Effector memory CD4-positive, alpha-beta T cell (primary cell): ENCODE data around the gene CFAP99.
"Not testable (repeated sequence)": the region's sequence is repeated elsewhere in the genome, so short reads cannot be mapped to it uniquely, and the experiment has no call there.

Experiments
- DNase-seq, 3 donors: peaks; one replicate each; pipeline ENCODE4 v3.0.0-alpha.2; 2020
- H3K27ac ChIP-seq: 2 replicates; pipeline ENCODE4 v1.7.0; 2013; ENCODE audit warnings: mild to moderate bottlenecking, low read length, moderate library complexity; ENCODE audit not compliant: insufficient read depth, poor library complexity, severe bottlenecking
- H3K27me3 ChIP-seq: replicated peaks from 2 replicates; pipeline ENCODE4 v1.7.0; 2013; ENCODE audit warnings: mild to moderate bottlenecking, low read length; ENCODE audit not compliant: insufficient read depth, control insufficient read depth, poor library complexity, severe bottlenecking
- H3K36me3 ChIP-seq: 2 replicates; pipeline ENCODE4 v1.7.0; 2013; ENCODE audit warnings: mild to moderate bottlenecking, low read length, moderate library complexity; ENCODE audit not compliant: control insufficient read depth, insufficient read depth
- H3K4me1 ChIP-seq: 2 replicates; pipeline ENCODE4 v1.7.0; 2013; ENCODE audit warnings: low read length, mild to moderate bottlenecking; ENCODE audit not compliant: control insufficient read depth, insufficient read depth, poor library complexity, severe bottlenecking
- H3K4me3 ChIP-seq: 2 replicates; pipeline ENCODE4 v1.7.0; 2013; ENCODE audit warnings: low read length, low read depth, mild to moderate bottlenecking; ENCODE audit not compliant: insufficient read depth, poor library complexity, severe bottlenecking
- H3K9me3 ChIP-seq: 2 replicates; pipeline ENCODE4 v1.7.0; 2013; ENCODE audit warnings: mild to moderate bottlenecking, low read length, moderate library complexity; ENCODE audit not compliant: control insufficient read depth

Gene CFAP99

DNA sequence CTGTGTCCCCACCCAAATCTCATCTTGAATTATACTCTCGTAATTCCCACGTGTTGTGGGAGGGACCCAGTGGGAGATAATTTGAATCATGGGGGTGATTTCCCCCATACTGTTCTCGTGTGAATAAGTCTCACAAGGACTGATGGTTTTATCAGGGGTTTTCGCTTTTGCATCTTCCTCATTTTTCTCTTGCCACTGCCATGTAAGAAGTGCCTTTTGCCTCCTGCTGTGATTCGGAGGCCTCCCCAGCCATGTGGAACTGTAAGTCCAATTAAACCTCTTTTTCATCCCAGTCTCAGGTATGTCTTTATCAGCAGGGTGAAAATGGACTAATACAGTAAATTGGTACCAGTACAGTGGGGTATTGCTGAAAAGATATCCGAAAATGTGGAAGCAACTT is 38.2 kb upstream of the CFAP99 start:
- H3K4me1 ChIP-seq, H3K27me3 ChIP-seq, H3K36me3 ChIP-seq, H3K27ac ChIP-seq, H3K4me3 ChIP-seq, H3K9me3 ChIP-seq, DNase-seq: not testable (repeated sequence)

DNA sequence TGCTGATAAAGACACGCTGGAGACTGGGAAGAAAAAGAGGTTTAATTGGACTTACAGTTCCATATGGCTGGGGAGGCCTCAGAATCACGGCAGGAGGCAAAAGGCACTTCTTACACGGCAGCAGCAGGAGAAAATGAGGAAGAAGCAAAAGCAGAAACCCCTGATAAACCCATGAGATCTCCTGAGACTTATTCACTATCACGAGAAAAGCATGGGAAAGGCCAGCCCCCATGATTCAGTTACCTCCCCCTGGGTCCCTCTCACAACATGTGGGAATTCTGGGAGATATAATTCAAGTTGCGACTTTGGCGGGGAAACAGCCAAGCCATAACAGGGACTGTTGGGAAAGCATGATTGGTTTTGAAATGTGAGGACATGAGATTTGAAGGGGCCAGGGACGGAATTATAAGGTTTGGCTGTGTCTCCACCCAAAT is 36.0 kb upstream of the CFAP99 start:
- DNase-seq, H3K4me3 ChIP-seq, H3K4me1 ChIP-seq, H3K9me3 ChIP-seq, H3K27ac ChIP-seq, H3K36me3 ChIP-seq, H3K27me3 ChIP-seq: not testable (repeated sequence)

DNA sequence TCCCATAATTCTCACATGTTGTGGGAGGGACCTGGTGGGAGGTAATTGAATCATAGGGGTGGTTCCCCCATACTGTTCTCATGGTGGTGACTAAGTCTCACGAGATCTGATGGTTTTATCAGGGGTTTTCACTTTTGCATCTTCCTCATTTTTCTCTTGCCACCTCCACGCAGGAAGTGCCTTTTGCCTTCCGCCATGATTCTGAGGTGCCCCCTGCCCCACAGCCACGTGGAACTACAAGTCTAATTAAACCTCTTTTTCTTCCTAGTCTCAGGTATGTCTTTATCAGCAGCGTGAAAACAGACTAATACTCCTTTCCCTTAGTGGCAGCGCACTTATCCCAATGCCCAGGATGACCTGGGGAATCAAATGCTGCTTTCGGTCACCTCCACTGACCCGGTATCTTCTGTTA is 35.5 kb upstream of the CFAP99 start:
- not testable (repeated sequence) for H3K27ac ChIP-seq, H3K4me3 ChIP-seq, DNase-seq

DNA sequence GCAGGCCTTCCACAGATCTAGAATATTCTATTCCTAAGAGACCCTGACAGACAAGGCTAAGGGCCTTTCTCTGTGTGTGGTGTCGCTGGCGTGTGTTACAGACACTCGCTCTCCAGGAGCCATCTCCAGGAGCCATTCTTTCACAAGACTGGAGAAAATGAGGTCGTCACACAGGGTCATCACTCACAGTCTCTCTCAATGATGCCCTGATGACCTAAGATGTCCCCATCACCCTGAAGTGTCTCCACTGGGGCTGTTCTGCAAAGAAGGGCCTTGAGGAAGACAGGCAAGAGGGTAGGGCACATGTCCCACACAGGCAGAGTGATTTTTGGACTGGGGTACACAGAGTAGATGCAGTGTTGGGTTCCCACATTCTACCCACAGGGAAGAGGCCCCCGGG is 35.0 kb upstream of the CFAP99 start:
- Histone ChIP-seq H3K36me3 (peaks cover 4% of the 10 kb centered on the region), H3K27ac (no peak overlapping the region), H3K27me3 (no peaks in the 10 kb centered on the region), H3K4me3 (no peak overlapping the region), H3K9me3 (no peaks in the 10 kb centered on the region), H3K4me1 (no peaks in the 10 kb centered on the region)
- DNase-seq: no peak

More for the DNA sequence above, 35.5 kb upstream of the CFAP99 start:
- H3K4me1 ChIP-seq, H3K36me3 ChIP-seq, H3K9me3 ChIP-seq, H3K27me3 ChIP-seq: not testable (repeated sequence)

DNA sequence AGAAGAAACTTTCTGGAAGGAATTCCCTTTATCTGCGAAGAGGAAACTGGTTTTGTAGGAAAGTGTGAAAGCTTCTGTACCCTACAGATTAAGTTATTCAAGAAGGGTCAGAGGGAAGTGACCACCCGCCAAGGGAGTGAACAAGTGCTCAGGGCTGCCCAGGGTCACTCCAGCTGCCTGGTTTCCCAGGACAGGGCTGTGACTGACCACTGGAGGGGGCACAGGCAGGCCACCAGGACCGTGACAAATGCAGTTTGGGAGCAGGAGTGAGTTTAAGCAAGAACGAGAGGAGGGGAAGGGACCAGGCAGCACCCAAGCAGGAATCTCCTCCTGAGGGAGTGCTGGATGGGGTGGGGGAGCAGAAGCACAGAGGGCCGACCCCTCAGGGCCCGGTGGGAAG is 34.5 kb upstream of the CFAP99 start:
- no peak overlapping the region for H3K4me3 ChIP-seq
- H3K27me3 ChIP-seq: no peaks in the 10 kb centered on the region
- no peak overlapping the region for H3K27ac ChIP-seq
- peaks cover 3% of the 10 kb centered on the region for H3K4me1 ChIP-seq
- no peaks in the 10 kb centered on the region for H3K9me3 ChIP-seq
- no peak for DNase-seq
- peaks cover 4% of the 10 kb centered on the region for H3K36me3 ChIP-seq

DNA sequence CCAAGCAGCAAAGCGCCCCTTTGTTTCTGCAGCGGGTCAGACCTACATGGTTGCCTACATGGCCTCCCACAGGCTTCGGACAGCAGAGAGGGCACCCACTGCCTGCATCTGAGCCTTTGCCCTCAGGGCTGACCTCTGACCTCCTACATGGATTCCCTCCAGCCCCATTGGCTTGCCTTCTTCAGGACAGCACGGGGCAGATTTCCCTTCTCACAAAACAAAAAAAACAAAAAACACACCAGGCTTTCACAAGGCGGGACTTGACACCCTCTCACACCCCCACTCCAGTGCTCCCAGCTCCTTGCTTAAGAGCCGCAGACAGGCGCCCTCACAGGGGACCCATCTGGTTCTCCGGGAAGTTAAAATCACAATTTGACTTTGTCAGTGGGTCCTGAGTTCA is 33.2 kb upstream of the CFAP99 start:
- no peaks in the 10 kb centered on the region for H3K9me3 ChIP-seq
- no peak overlapping the region for H3K27ac ChIP-seq
- H3K27me3 ChIP-seq: no peaks in the 10 kb centered on the region
- peaks cover 3% of the 10 kb centered on the region for H3K4me1 ChIP-seq
- peaks cover 4% of the 10 kb centered on the region for H3K36me3 ChIP-seq
- H3K4me3 ChIP-seq: no peak overlapping the region
- DNase-seq: no peak

DNA sequence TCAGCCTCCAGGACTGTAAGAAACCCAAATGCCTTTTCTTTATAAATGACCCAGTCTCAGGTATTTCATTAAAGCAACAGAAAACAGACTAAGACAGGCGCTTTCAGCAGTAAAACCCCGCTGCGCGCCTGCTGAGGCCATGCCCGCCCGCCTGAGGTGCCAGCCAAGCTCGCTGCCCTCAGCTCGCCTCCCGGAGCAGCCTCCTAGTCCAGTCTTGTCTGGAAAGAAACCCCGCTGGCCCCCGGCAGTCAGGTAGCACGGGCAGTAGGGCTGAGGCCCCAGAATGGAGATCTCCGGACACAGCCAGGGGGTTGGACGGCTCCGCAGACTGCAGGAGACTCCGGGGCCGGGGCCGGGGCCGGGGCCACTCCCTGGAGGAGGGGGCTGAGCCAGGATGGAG is 32.0 kb upstream of the CFAP99 start:
- no peak overlapping the region for H3K27ac ChIP-seq
- no peaks in the 10 kb centered on the region for H3K27me3 ChIP-seq
- peaks cover 4% of the 10 kb centered on the region for H3K36me3 ChIP-seq
- no peak for DNase-seq
- no peak overlapping the region for H3K4me3 ChIP-seq
- peaks cover 3% of the 10 kb centered on the region for H3K4me1 ChIP-seq
- H3K9me3 ChIP-seq: no peaks in the 10 kb centered on the region

DNA sequence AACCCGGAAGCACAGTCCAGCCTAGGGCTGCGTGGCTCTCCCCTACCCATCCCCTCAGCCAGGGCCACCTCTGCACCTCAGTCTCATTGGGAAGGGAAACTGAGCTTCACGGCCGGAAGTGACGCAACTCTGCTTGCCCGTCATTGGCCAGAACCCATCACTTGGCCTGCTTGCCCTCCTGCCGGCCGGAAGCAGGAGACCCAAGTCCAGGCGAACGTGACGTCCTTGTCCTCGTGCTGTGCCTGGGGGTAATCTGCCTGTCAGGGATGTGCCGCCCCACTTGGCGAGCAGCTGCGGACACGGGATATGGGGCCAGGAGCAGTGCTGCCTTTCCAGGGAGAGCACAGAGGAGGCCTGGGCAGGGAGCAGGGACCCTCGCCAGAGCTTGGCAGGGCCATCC is 31.5 kb upstream of the CFAP99 start:
- peaks cover 4% of the 10 kb centered on the region for H3K36me3 ChIP-seq
- no peaks in the 10 kb centered on the region for H3K9me3 ChIP-seq
- H3K4me1 ChIP-seq: peaks cover 3% of the 10 kb centered on the region
- H3K27me3 ChIP-seq: no peaks in the 10 kb centered on the region
- H3K4me3 ChIP-seq: no peak overlapping the region
- DNase-seq: no peak
- no peak overlapping the region for H3K27ac ChIP-seq

DNA sequence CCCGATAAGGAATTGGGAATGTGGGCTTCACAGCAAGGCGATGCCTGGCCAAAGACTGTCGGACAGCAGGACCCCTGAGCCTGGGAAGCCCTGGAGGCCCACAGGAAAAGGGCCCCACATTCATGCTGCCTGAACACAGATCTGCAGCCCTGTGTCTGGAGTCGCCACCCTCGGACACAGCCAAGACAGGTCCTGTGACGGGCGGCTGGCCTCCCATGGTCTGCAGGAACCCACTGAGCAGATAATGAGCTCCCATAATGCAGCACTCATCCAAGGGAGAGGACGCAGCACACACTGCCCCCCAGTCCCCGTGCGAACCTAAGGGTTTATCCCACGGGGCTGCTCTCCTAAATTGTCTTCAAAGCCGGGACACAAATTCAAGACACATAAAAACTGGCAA is 30.9 kb upstream of the CFAP99 start:
- peaks cover 4% of the 10 kb centered on the region for H3K36me3 ChIP-seq
- H3K4me1 ChIP-seq: peaks cover 3% of the 10 kb centered on the region
- no peak for DNase-seq
- H3K27ac ChIP-seq: no peak overlapping the region
- no peak overlapping the region for H3K4me3 ChIP-seq
- H3K27me3 ChIP-seq: no peaks in the 10 kb centered on the region
- no peaks in the 10 kb centered on the region for H3K9me3 ChIP-seq

DNA sequence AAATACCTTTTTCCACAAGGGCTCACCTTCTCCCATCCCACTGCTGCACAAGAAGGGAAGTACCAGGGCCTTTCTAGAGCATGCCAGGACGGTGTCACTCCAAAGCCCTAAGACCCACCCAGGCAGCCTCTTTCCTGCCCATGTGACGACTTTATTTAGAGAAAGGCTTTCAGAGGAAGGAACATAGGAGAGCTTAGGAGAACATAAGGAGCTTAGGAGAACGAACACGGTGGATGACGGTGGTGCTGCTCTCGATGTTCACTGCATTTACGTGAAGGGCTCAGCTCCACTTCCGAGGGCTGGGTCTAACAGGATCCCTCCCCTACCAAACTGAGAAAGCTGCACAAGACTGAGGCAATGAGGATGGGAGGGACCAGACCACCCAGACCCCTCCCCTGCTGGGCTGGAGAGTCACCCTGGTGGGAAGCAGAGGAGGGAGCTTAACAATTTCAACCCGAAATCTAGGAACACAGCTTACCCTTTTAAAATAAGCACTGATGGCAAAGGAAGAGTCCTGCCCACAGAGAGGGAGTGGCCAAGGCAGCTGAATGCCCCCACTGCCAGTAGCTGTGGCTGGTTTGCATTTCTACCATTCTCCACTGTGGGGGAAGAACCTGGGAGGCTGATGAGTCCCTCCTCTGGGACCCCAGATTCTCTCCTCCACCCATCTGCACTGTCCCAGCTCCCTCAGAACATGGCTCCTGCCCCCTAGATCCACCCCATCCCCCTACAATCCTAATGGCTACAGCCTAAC is 30.1 kb upstream of the CFAP99 start:
- Histone ChIP-seq H3K27ac (no peak overlapping the region), H3K4me3 (no peak overlapping the region), H3K36me3 (peaks cover 2% of the 10 kb centered on the region), H3K4me1 (peaks cover 7% of the 10 kb centered on the region), H3K9me3 (no peaks in the 10 kb centered on the region), H3K27me3 (no peaks in the 10 kb centered on the region)
- no peak for DNase-seq
